ENCODE data around the gene CDC42BPA.
"Not testable (repeated sequence)": the region's sequence is repeated elsewhere in the genome, so short reads cannot be mapped to it uniquely, and the experiment has no call there.

CDC42BPA gene, protein sequence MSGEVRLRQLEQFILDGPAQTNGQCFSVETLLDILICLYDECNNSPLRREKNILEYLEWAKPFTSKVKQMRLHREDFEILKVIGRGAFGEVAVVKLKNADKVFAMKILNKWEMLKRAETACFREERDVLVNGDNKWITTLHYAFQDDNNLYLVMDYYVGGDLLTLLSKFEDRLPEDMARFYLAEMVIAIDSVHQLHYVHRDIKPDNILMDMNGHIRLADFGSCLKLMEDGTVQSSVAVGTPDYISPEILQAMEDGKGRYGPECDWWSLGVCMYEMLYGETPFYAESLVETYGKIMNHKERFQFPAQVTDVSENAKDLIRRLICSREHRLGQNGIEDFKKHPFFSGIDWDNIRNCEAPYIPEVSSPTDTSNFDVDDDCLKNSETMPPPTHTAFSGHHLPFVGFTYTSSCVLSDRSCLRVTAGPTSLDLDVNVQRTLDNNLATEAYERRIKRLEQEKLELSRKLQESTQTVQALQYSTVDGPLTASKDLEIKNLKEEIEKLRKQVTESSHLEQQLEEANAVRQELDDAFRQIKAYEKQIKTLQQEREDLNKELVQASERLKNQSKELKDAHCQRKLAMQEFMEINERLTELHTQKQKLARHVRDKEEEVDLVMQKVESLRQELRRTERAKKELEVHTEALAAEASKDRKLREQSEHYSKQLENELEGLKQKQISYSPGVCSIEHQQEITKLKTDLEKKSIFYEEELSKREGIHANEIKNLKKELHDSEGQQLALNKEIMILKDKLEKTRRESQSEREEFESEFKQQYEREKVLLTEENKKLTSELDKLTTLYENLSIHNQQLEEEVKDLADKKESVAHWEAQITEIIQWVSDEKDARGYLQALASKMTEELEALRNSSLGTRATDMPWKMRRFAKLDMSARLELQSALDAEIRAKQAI (N-terminal part only)

DNA sequence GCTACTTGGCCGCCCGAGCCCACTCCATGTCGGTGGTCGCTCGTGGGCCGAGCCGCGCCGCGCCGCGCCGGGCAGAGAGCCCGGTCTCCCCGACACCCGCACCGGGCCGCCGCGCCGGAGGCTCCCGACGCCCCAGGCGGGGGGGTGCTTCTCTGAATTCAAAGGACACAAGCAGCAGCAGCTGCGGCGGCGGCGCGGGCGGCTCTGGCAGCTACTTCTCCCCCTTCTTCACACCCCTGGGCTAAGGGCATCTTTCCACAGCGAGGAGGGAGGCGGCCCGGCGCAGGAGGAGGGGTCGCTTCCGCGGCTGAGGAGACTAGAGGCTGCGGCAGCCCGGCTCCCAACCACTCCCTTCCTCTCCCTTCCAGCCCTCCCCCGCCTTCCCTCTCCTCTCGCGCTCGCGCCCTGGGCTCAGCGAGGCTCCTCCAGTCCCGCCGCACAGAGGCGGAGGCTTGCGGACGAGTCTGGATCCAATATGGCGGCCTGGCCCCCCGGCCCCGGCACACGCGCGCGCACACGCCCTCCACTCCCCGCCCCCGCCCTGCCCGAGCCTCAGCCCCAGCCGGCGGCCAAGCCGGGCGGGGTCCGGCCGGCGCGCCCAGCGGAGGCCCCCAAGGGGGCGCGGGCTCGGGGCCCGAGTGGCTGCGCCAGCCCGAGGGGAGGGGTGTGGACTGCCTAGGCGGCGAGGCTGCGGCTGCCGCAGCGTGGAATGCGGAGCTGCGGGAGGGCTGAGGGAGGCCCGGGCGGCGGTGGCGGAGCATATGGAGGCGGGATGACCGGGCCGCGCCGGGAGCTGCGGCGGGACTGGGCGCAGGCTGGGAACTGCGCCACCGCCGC, at the start of gene CDC42BPA:
Gene CDC42BPA, minus strand, starts transcription at position 477 of the 837 bp plus-strand sequence. CDS start 1,310 bp downstream, outside the sequence.
- peak; percentile 76 for DNase-seq

DNA sequence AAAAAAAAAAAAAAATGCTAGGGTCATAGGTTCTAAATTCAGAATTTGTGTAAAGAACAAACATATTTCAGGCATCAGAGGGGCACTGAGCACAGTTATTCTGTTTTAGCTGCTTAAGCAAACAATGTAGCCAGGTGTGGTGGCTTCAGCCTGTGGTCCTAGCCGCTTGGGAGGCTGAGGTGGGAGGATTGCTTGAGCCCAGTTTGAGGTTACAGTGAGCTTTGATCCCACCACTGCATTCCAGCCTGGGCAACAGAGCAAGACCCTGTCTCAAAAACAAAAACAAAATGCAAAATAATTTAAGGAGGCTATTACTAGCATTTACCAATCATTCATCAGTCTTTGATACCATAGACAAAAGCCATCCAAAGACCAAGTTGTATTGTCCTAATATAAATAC, 49.7 kb upstream of the CDC42BPA start:
- no peak for DNase-seq

DNA sequence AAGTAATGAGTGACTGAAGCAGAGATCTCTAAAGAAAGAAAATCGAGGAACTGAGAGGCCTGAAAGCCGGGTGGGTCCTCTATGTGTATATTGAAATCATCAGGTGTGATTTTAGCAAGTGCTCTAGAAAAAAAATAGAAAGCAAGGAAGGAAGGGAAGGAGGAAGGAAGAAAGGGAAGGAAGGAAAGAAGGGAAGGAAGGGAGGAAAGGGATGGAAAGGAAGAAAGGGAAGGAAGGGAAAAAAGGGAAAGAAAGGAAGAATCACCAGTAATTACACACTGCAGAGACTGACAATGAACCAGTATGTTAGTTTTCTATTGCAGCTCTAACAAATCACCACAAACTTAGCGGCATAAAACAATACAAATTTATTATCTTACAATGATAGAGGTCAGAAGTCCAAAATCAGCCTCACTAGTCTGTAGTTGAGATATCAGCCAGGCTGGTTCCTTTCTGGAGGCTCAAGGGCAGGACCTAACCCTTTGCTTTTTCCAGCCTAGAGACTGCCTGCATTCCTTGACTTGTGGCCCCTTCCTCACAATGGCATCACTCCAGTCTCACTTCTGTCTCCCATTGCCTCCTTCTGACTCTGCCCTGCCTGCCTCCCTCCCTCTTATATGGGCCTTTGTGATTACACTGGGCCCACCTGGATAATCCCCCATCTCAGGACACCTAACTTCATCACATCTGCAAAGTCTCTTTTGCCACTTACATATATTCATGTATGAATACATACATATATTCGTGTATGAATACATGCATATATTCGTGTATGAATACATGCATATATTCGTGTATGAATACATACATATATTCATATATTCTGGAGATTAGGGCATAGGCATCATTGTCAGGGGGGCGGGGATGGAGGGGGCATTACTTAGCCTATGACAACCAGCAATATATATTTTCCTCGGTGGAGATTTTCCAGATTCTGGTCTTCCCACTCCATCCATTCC, 47.5 kb upstream of the CDC42BPA start:
- no peak for DNase-seq

DNA sequence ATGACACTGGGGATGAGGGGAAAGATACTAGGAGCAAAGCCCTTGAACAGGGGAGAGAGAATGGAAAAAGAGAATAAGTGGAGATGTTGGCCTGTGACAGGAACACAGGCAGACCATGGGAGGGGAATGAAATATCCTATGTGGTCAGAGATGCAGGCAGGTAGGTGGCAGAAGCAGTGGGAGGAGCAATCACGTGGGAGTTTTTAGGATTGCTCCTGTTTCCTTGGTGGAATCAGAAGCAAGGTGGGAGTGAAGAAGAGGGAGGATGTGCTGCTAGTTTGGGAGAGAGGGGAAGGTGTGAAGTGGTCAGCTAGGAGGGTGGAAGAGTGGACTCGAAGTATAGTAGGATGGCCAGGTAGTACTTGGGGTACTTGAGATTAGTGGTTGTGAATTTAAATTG, 46.4 kb upstream of the CDC42BPA start:
- DNase-seq: no peak

DNA sequence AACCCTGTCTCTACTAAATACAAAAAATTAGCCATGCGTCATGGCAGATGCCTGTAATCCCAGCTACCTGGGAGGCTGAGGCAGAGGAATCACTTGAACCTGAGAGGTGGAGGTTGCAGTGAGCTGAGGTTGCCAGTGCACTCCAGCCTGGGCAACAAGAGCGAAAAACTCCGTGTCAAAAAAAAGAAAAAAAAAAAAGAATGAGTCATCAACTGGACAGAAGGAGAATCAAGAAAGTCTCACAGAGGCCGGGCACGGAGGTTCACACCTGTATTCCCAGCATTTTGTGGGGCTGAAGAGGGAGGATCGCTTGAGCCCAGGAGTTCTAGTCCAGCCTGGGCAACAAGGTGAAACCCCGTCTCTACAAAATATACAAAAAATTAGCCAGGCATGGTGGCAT, 45.5 kb upstream of the CDC42BPA start:
- DNase-seq: no peak

DNA sequence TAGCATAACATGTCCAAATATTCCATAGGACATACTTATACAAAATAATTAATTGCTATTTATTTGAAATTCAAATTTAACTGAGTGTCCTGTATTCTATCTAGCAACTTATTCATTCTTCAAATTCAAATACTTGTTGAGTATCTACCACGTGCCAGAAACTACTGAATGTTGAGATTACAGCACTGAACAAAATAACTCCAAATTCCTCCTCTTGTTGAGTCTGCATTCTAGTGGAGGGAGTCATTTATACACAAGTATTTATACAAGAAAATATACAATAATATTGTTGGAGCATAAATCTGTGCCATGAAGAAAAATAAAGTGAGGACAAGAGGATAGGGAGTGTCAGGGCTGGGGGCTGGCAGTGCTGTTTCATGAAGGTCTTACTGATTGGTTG, 43.7 kb upstream of the CDC42BPA start:
- DNase-seq: no peak

DNA sequence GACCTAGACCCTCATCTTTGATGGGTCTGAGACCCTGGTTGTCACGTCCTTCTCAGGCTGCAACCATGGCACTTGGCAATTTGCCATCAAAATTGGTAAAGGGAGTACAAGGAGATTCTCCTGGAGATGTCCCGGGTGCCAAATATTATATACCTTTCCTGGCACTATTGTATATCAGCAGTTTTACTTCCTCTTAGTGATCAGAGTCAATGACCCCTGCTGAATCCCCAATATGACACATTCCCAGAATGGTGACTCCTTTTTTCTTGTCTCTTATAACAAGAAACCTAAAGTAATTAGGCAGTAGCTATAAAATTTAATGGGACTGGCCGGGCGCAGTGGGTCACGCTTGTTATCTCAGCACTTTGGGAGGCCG, 39.6 kb upstream of the CDC42BPA start:
- no peak for DNase-seq

DNA sequence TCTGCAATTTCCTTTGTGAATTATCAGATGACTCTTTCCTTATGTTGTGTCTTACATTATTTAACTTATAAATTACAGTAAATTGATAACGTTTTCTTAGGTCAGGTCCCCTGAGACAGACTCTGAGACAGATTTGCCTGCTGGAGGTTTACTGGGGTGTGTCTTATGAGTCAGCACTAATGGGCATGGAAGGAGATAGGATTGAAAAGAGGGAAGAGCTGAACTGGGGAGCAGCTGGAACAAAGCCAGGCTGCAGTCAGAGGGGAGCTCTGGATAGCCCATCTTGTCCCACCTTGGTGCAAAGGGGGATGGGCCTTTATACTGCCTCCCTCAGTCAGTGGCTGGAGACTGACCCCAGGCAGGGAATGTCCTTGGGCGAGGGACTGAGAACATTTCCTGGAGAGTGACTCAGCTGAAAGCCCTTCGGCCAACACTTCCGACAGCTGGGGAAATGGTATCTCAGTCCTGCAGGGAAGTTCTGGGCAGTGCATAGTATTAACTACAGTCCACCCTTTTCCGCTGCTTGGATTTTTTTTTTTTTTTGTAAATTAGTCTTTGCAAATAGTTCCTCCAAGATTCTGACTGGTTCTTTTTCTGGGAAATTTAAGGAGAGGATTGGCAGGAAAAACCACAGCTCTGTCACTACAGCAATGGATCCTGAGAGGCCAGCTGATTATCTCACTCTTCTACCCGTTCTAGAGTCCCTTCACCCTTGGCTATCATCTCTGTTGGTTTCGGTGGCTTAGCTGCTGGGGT, 39.1 kb upstream of the CDC42BPA start:
- DNase-seq: no peak

DNA sequence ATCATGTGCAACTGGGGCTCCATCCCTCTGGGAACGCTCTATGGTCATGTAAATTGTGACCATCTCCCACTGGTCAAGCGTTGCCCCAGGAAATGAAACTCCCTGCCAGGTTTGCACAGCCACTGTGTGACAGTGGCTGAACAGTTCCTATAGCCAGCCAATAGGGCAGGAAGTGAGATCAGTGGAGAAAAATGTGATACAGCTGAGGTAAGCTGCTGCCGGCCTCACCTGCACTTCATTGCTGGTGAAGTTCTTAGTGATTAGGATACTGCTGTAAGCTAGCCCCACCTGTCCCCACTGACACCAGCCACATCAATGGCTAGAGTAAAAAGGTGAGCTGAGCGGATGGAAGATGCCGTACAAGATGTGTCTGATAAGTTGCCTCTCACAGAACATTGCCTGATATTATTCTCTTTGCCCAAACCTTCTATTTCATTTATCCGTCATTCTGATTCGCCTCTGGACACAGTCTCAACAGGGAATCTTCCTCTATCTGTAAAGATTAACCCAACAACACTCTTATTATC, 38.4 kb upstream of the CDC42BPA start:
- no peak for DNase-seq

DNA sequence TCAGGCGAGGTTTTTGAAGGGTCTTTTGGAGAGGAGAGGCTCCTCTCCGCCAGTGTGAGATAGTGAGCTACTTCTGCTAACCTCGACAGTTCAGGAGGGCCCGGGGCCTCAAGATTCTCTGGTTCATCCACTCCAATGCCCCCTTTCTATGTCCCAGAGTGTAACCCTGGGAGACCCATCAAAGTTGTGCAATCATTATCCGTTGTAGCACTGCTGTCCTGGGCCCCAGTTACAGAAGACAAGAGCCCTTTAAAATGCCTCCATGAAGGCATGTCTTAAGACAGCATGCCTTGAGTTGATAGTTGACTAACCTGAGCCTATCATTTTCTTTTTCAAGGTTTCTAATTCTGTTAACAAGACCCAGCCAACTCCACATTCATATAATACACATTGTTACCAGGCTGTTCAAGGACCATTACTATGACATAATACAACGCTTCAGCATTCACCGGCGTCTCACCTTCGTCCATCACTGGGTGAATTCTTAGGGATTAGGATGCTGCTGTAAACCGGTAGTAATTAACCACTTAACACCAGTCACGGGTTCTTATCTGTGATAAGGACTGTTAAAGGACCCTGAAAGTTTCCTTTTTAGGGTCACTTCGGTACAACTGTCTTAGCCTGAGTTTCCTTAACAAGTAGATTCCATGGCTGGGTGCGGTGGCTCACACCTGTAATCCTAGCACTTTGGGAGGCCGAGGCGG, 37.4 kb upstream of the CDC42BPA start:
- DNase-seq: no peak

DNA sequence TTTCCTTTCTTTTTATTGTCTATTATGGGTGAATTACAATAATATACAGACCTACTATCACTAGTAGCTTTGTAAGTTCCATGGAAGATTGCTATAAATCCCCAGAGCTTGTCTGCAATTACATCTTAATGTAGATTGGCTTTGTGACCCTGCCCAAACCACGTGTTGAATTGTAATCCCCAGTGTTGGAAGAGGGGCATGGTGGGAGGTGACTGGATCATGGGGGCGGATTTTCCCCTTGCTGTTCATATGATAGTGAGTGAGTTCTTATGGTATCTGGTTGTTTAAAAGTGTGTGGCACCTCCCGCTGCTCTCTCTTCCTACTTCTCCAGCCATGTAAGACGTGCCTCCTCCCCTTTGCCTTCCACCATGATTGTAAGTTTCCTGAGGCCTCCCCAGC, 34.9 kb upstream of the CDC42BPA start:
- DNase-seq: no peak

DNA sequence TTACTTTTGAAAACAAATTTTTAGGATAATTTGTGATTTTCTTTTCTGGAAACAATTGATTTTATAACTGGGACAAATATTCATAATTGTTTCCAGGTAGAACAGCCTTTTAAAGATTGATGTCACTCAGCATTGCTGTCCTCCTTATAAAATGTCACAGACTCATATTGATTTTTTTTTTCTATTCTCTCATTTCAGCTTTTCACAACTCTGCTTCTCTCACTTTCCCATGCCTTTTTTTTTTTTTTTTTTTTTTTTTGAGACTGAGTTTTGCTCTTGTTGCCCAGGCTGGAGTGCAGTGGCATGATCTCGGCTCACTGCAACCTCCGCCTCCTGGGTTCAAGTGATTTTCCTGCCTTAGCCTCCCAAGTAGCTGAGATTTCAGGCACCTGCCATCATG, 33.9 kb upstream of the CDC42BPA start:
- DNase-seq: not testable (repeated sequence)

DNA sequence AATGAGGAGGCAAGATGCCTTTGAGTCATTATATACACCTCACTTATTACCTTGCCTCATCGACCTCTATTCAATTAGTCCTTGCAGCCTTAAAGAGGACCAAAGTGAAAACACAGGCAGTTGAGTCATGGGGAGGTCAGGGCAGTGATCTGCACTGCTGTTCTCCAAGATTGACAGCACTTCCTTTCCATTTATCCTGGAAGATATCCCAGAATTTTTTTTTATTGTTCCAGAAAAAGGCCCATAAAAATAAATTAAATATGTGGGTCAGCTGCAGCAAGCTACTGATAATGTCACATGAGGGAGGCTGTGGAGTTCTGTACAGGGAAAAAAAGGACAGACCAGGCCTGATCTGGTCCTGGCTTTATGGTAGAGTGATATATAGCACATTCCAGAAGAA, 33.2 kb upstream of the CDC42BPA start:
- no peak for DNase-seq

DNA sequence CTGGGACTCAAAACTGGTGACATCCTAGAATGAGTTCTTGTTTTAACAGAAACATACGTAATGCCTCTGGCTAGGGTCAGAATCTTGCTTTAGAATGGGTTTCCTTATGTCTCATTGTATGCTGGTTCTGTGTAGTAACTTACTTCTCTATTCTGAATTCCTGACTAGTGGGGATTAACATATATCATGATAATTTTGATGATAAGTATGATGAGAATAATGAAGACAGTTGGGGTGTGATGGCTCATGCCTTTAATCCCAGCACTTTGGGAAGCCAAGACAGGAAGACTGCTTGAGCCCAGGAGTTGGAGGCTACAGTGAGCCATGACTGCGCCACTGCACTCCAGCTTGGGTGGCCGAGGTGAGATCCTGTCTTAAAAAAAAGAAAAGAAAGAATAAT, 31.7 kb upstream of the CDC42BPA start:
- DNase-seq: no peak

DNA sequence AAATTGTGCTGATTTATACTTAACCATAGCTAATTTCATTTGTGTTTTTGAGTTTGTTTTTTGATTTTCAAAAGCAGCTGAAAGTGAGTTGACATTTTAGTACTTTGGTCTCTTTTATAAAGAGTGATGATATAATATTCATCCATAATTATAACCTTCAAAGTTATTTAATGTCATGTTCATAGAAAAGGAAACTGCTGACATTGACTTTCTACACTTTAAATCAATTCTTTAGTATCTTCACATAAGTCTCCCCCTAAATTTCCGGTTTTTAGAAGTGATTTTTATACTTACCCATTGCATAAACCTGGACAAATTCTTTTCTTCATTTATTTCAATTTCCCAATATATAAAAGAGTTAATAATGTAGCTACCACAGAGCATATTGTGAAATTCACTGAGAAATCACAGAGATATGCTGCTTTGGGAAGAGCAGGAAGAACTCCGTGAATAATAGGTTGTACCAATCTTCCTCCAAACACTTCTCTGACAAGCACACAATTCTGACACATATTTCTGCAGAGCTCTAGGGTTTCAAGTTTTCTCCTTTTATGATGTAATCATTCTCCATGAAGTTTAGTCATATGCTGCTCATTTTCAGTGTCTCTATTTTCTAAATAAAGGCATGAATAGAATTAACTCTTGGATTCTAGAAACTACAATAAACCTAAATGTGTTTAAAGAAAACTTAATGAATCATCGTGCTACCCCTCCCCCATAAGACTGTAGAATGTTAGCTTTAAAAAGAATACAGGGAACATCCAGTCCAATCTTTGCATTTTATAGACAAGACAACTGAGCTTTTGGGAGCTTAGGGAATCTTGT, 25.6 kb upstream of the CDC42BPA start:
- DNase-seq: peak; percentile 14

DNA sequence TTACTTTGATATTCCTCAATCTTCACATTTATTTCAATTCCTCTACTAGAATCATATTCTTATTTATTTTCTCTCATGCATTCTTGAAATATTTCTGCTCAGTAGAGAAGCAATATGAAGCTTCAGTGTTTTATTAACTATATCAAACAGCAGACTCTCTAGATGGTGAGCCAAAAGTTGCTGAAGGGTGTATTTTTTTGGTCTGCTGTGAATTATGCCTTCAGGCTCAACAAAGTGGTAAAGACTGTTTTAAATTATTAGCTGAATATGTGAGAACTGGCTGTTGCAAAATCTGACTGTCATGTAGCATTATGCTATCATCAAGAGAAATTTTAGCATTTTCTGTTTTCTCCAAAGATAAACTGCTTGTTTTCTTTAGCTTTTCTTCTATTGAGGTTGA, 24.9 kb upstream of the CDC42BPA start:
- no peak for DNase-seq

DNA sequence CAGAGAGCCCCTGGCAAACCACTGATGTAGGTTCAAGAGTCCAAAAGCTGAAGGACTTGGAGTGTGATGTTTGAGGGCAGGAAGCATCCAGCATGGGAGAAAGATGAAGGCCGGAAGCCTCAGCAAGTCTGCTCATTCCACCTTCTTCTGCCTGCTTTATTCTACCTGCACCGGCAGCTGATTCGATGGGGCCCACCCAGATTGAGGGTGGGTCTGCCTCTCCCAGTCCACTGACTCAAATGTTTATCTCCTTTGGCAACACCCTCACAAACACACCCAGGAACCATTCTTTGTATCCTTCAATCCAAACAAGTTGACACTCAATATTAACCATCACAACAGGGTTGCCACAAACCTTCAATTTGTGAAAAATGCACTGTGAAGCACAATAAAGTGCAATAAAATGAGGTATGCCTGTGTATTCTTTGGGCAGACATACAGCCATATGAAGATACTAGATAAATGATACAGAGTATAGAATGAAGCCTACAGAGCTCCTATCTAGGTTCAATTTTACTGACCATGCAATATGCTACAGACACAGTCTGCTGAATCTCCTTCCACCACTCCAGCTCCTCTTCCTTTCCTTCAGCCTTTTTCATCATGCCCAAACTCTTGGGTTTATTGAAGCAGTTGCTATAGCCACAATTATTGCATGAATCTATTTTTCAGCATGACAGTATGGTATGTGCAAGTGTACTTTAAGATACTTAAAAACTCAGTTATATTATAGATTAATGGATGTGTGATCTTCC, 24.0 kb upstream of the CDC42BPA start:
- DNase-seq: no peak

DNA sequence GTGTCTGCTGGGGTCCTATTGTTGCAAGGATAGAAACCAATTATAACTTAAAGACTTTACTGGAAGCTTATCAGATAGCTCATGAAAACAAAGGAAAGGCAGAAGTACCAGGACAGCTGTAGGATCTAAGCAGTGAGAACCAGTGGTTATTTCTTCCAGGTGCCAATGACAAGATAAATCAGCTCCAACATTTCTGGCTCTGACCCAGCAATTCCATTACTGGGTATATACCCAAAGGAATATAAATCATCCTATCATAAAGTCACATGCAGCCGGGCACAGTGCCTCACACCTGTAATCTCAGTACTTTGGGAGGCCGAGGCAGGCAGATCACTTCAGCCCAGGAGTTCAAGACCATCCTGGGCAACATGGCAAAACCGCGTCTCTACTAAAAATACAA, 17.8 kb upstream of the CDC42BPA start:
- DNase-seq: not testable (repeated sequence)

Measured in suppressor macrophage treated with lipopolysaccharide for 4 hours (primary cell).